GM12873 (cell line): ENCODE results near the gene PDE2A.

ENCODE experiments used
- CTCF ChIP-seq: IDR thresholded peaks from 2 replicates; pipeline ENCODE4 v1.5.1; 2012; ENCODE audit warnings: low read depth, mild to moderate bottlenecking, moderate library complexity, low read length, control low read depth; ENCODE audit not compliant: insufficient read depth; ENCODE audit errors: missing control alignments

Gene PDE2A

DNA sequence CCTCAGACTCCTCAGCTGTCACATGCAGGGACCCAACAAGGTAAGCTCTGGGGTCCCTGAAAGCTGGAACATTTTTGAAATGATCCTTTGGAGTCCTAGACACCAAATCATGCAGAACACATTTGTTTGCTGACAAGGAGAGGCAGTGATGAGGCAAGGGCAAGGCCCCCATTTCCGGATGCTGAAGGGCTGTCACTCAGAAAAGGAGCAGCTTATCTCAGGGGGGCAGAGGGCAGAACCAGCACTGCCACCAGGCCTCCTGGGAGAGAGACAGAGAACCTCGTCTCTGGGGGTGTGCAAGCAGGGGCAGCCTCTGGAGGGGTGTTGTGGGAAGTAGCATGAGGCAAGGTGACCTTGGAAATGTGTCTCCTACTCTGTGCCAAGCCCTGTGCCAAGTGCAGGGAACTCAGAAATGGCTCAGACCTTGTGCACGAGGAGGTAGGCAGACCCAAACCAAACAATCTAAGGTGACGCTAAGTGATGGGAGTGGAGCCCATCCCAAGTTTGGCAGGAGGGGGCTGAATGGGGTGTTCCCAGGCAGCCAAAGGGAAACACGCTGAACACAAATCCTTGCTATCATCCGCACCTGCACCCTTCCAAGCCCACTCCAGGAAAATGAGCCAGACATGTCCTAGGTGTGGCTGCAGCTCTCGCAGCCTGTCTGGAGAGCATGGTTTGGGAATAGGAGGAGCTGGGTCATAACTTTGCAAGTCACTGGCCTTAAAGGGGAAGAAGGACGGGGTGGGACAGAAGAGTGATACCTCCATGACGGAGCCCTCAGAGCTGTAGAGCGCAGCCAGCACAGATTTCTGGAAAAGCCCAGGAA lies 94.2 kb downstream of the PDE2A start:
- no peak for TF ChIP-seq CTCF

- TF ChIP-seq CTCF = no peak
Observed at GRCh38 chr11:72578991-72579815, 95.0 kb downstream of the PDE2A start.

DNA sequence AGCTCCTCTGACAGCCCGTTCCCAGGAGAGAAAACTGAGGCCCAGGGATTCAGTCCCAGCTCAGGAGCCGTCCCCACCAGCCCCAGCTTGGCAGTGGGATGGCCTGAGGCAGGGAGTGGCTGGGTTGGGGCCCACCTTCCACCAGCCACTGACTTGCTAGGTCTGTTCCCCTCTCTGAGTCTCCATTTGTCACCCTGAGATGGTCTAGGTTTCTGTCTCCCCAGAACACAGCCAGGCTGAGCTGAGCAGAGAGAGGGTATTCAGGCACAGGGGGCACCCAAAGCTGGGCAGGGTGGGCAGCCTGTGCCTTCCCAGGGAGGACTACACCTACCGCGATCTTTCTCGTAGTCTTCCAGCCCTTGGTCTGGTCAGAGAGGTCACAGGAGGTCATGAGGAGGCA lies 95.7 kb downstream of the PDE2A start:
- TF ChIP-seq CTCF = no peak

- TF ChIP-seq CTCF = no peak
Observed at GRCh38 chr11:72578051-72578450, 96.2 kb downstream of the PDE2A start.

GRCh38 chr11:72577271-72577721 lies 96.9 kb downstream of the PDE2A start:
- no peak for TF ChIP-seq CTCF

DNA sequence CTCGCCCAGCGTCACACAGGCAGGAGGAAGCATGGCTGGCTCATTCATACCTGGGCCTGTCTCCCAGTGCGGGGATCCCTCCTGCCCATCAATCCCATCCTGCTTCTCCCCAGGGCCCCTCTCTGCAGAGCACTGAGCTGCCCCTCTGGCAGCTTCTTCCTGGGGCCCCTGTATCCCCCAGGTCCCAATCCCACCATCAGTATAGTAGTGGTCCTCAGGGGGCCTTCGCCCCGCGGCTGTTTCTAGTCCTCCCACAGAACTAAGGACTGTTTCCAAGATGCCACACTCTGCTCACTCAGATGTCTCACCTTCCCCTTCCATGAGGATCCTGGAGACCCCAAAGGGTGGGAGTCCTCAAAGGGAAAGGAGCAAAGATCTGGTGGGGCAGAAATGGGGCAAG lies 97.6 kb downstream of the PDE2A start:
- no peak for TF ChIP-seq CTCF

GRCh38 chr11:72576243-72576595 lies 98.0 kb downstream of the PDE2A start:
- TF ChIP-seq CTCF = no peak
